A549 treated with DMSO at 1 μM for 4 hours (cell line): ENCODE results near the gene GTF2H3. TPM values are rescaled to one million over a fixed set of nuclear protein-coding genes. Genes with fewer than 3 reads are reported as not detected.

Experiments
- total RNA-seq: library from RNA; stranded (reverse); fragments of 200-300 nt; extraction: Qiagen RNA extraction; gene quantifications from 5 replicates; pipeline ENCODE4 v1.2.3, GENCODE V29; 2022; ENCODE audit warnings: low read depth

The GTF2H3 gene
- total RNA-seq = 26.6 to 43.8 TPM (median 31.5 TPM) in 5 replicates

GRCh38 chr12:123633379-123634141 lies at the start of gene GTF2H3, which contains the start of gene EIF2B1:
Gene GTF2H3 (plus strand): TSS chr12:123633829. CDS start chr12:123633860, 31 bp downstream.
Gene EIF2B1 (minus strand): TSS chr12:123633686. CDS start chr12:123633557, 129 bp downstream.

GRCh38 chr12:123601602-123602489 lies 31.8 kb upstream of the GTF2H3 start, which contains the start of gene DDX55:
Gene DDX55 (plus strand): TSS chr12:123602099. CDS start chr12:123602149, 50 bp downstream.

GRCh38 chr12:123670882-123671728 lies 37.5 kb downstream of the GTF2H3 start, which contains the start of gene TCTN2:
Gene TCTN2 (plus strand): TSS chr12:123671113. CDS start chr12:123671241, 128 bp downstream.

Other genes starting within 250 kb of the GTF2H3 start
- 47.1 to 58.5 TPM (median 55.2 TPM) in 5 replicates for gene KMT5A, start 249.7 kb upstream of the GTF2H3 start, total RNA-seq
- gene RILPL2, start 197.1 kb upstream of the GTF2H3 start, total RNA-seq = 1.2 to 1.9 TPM (median 1.6 TPM) in 5 replicates
- 17.9 to 20.9 TPM (median 19.6 TPM) in 5 replicates for gene SNRNP35, start 175.7 kb upstream of the GTF2H3 start, total RNA-seq
- 9.3 to 13.8 TPM (median 12.2 TPM) in 5 replicates for gene RILPL1, start 100.1 kb upstream of the GTF2H3 start, total RNA-seq
- gene TMED2, start 49.3 kb upstream of the GTF2H3 start, total RNA-seq = 163 to 229 TPM (median 209 TPM) in 5 replicates
- gene DDX55, start 31.7 kb upstream of the GTF2H3 start, total RNA-seq = 29.6 to 36.8 TPM (median 35.7 TPM) in 5 replicates
- gene EIF2B1, start 143 bp upstream of the GTF2H3 start, total RNA-seq = 33.1 to 37.0 TPM (median 35.2 TPM) in 5 replicates
- gene TCTN2, start 37.3 kb downstream of the GTF2H3 start, total RNA-seq = 11.9 to 13.5 TPM (median 13.2 TPM) in 5 replicates
- 19.7 to 27.2 TPM (median 22.5 TPM) in 5 replicates for gene ATP6V0A2, start 78.5 kb downstream of the GTF2H3 start, total RNA-seq
- gene DNAH10, start 128.5 kb downstream of the GTF2H3 start, total RNA-seq = 0.11 to 0.42 TPM (median 0.29 TPM) in 5 replicates